Fibroblast of lung (primary cell): ENCODE results near the gene KLC4.

ENCODE experiments used
- EZH2 ChIP-seq: IDR thresholded peaks from 2 replicates; pipeline ENCODE4 v1.5.1; 2012; ENCODE audit warnings: low read length, control low read depth, mild to moderate bottlenecking; ENCODE audit errors: missing control alignments
- TF ChIP-seq, protein P1 (sequence below), 2 donors: IDR thresholded peaks in 1 of 2; conservative IDR thresholded peaks in 1 of 2; 1 replicate in 1 of 2; 2 replicates in 1 of 2; pipeline ENCODE4 v1.5.1; 2011 to 2012; ENCODE audit warnings: low read length in 2 of 2, control low read depth in 1 of 2, inconsistent platforms in 1 of 2, low read depth in 1 of 2, mild to moderate bottlenecking in 1 of 2

GRCh38 chr6:43013097-43013842 lies 46.2 kb upstream of the KLC4 start:
- TF ChIP-seq, protein P1, sequence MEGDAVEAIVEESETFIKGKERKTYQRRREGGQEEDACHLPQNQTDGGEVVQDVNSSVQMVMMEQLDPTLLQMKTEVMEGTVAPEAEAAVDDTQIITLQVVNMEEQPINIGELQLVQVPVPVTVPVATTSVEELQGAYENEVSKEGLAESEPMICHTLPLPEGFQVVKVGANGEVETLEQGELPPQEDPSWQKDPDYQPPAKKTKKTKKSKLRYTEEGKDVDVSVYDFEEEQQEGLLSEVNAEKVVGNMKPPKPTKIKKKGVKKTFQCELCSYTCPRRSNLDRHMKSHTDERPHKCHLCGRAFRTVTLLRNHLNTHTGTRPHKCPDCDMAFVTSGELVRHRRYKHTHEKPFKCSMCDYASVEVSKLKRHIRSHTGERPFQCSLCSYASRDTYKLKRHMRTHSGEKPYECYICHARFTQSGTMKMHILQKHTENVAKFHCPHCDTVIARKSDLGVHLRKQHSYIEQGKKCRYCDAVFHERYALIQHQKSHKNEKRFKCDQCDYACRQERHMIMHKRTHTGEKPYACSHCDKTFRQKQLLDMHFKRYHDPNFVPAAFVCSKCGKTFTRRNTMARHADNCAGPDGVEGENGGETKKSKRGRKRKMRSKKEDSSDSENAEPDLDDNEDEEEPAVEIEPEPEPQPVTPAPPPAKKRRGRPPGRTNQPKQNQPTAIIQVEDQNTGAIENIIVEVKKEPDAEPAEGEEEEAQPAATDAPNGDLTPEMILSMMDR (conservative IDR thresholded peaks at IDR 0.05 in 1 of 2, IDR thresholded peaks at IDR 0.05 in 1 of 2; ENCODE audit: low read depth in 1 of 2, low read length in 2 of 2) = no peak
- TF ChIP-seq EZH2 = no peak
